Endothelial cell (in vitro differentiated cells): Measurements from ENCODE around the gene HCFC2. TPM values are rescaled to one million over a fixed set of nuclear protein-coding genes. Genes with fewer than 3 reads are reported as not detected.
"Not testable (repeated sequence)": the region's sequence is repeated elsewhere in the genome, so short reads cannot be mapped to it uniquely, and the experiment has no call there.

ENCODE experiments used
- DNase-seq: peaks from one replicate; pipeline ENCODE4 v3.0.0; 2021; ENCODE audit warnings: low spot score
- H3K27ac Mint-ChIP-seq: one replicate; pipeline ENCODE4 v1.8.0; 2021; ENCODE audit warnings: mixed read lengths, inconsistent platforms; ENCODE audit not compliant: unreplicated experiment
- H3K27me3 Mint-ChIP-seq: one replicate; pipeline ENCODE4 v1.8.0; 2021; ENCODE audit warnings: mild to moderate bottlenecking, moderate library complexity, mixed read lengths, inconsistent platforms; ENCODE audit not compliant: unreplicated experiment
- H3K36me3 Mint-ChIP-seq: one replicate; pipeline ENCODE4 v1.8.0; 2021; ENCODE audit warnings: mild to moderate bottlenecking, low read depth, mixed read lengths, inconsistent platforms; ENCODE audit not compliant: unreplicated experiment
- H3K4me1 Mint-ChIP-seq: one replicate; pipeline ENCODE4 v1.8.0; 2021; ENCODE audit warnings: mild to moderate bottlenecking, mixed read lengths, inconsistent platforms; ENCODE audit not compliant: unreplicated experiment
- H3K4me3 Mint-ChIP-seq: one replicate; pipeline ENCODE4 v1.8.0; 2021; ENCODE audit warnings: mild to moderate bottlenecking, mixed read lengths, inconsistent platforms; ENCODE audit not compliant: unreplicated experiment
- H3K9me3 Mint-ChIP-seq: one replicate; pipeline ENCODE4 v1.8.0; 2021; ENCODE audit warnings: mixed read lengths, inconsistent platforms; ENCODE audit not compliant: unreplicated experiment
- CTCF ChIP-seq: fragments of 200-600 bp; sonication (generic); IDR thresholded peaks from one replicate; pipeline ENCODE4 v1.5.0; 2021; ENCODE audit warnings: antibody characterized with exemption; ENCODE audit not compliant: unreplicated experiment
- total RNA-seq: library from RNA; stranded (reverse); fragmentation: NEBNext Ultra II Directional; extraction: Animal tissue kit (Norgen Biotek cat#: 25700); gene quantifications from one replicate; pipeline ENCODE4 v1.2.1, GENCODE V29; 2021; ENCODE audit not compliant: unreplicated experiment

HCFC2 gene
- total RNA-seq, 1 donor from 2014 or later = 13.3 TPM

GRCh38 chr12:104025771-104026170 lies 38.6 kb upstream of the HCFC2 start:
- no peaks in the 10 kb centered on the region for H3K4me1 Mint-ChIP-seq

DNA sequence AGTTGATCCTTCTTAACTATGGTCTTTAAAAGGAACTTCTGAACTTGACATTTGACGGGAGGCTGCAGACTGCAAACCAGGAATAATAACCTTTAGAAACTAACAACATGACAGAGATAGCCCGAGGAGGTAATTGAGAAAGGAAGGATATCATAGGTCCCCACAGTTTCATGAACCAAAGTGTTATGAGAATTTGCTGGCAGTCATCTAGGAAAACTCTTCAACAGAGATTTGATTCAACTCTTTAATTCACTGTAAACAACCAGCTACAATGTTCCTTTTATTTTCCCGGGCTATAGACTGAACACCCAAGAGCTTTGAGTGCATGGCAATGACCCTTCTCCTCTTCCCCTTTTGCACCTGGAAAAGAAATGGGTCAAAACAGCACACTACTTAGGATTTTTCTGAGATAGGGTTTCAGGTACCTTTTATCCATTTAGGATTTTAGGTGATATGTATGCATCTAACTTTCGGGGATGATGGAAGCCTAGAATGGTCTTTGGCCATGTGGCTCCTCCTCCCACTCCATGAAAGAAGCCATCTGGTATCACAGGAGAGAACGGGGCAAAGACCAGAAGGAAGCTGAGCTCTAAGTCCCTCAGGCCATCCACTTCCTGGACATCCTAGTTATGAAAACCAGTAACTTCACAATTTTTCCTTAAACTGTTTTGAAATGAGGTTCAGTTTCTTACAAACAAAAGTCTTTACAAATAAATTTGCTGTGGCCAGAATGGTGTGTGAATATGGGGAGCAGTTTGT lies 37.3 kb upstream of the HCFC2 start:
- H3K4me1 Mint-ChIP-seq = no peaks in the 10 kb centered on the region
- no peak for TF ChIP-seq CTCF
- H3K27me3 Mint-ChIP-seq = no peaks in the 10 kb centered on the region
- no peak for DNase-seq
- no peak overlapping the region for H3K27ac Mint-ChIP-seq
- H3K9me3 Mint-ChIP-seq = no peaks in the 10 kb centered on the region
- no peaks in the 10 kb centered on the region for H3K36me3 Mint-ChIP-seq
- H3K4me3 Mint-ChIP-seq = no peak overlapping the region

More at GRCh38 chr12:104025771-104026170, 38.6 kb upstream of the HCFC2 start:
- H3K9me3 Mint-ChIP-seq = no peaks in the 10 kb centered on the region
- no peak overlapping the region for H3K4me3 Mint-ChIP-seq
- no peaks in the 10 kb centered on the region for H3K36me3 Mint-ChIP-seq
- no peak for DNase-seq
- no peak overlapping the region for H3K27ac Mint-ChIP-seq
- no peak for TF ChIP-seq CTCF
- no peaks in the 10 kb centered on the region for H3K27me3 Mint-ChIP-seq

DNA sequence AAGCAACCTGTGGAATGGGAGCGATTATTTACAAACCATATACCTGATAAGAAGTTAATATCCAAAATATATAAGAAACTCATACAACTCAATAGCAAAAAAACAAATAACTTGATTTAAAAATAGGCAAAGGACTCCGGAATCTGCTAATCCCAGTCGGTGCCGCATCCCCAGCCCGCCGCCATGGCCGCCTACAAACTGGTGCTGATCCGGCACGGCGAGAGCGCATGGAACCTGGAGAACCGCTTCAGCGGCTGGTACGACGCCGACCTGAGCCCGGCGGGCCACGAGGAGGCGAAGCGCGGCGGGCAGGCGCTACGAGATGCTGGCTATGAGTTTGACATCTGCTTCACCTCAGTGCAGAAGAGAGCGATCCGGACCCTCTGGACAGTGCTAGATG lies 33.7 kb upstream of the HCFC2 start:
- H3K9me3 Mint-ChIP-seq, H3K36me3 Mint-ChIP-seq, H3K27me3 Mint-ChIP-seq, H3K4me3 Mint-ChIP-seq, H3K4me1 Mint-ChIP-seq, H3K27ac Mint-ChIP-seq, DNase-seq: not testable (repeated sequence)

DNA sequence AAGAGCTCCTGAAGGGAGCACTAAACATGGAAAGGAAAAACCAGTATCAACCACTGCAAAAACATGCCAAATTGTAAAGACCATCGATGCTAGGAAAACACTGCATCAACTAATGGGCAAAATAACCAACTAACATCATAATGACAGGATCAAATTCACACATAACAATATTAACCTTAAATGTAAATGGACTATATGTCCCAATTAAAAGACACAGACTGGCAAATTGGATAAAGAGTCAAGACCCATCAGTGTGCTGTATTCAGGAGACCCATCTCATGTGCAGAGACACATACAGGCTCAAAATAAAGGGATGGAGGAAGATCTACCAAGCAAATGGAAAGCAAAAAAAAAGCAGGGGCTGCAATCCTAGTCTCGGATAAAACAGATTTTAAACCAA lies 28.2 kb upstream of the HCFC2 start:
- not testable (repeated sequence) for DNase-seq, H3K4me3 Mint-ChIP-seq, H3K27ac Mint-ChIP-seq, H3K27me3 Mint-ChIP-seq, H3K4me1 Mint-ChIP-seq, H3K9me3 Mint-ChIP-seq, H3K36me3 Mint-ChIP-seq

GRCh38 chr12:104039769-104040168 lies 24.6 kb upstream of the HCFC2 start:
- H3K27ac Mint-ChIP-seq, DNase-seq, H3K27me3 Mint-ChIP-seq, H3K4me3 Mint-ChIP-seq, H3K9me3 Mint-ChIP-seq, H3K36me3 Mint-ChIP-seq, H3K4me1 Mint-ChIP-seq: not testable (repeated sequence)

DNA sequence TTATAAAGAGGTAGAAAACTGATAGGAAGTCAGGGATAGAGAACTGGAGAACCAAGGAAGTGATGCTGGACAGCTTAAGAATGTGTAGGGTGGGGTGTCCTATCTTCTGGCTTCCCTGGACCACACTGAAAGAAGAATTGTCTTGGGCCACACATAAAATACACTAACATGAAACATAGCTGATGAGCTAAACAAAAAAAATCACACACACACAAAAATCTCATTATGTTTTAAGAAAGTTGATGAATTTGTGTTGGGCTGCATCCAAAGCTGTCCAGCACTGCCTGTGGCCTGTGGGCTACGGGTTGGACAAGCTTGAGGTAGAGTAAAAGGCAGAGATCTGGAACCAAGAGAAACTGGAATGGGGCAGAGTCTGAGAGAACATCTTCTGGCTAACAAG lies 21.8 kb upstream of the HCFC2 start:
- no peak for TF ChIP-seq CTCF
- no peaks in the 10 kb centered on the region for H3K4me1 Mint-ChIP-seq
- H3K9me3 Mint-ChIP-seq = no peaks in the 10 kb centered on the region
- no peak for DNase-seq
- H3K27ac Mint-ChIP-seq = no peak overlapping the region
- H3K4me3 Mint-ChIP-seq = no peak overlapping the region
- no peaks in the 10 kb centered on the region for H3K36me3 Mint-ChIP-seq
- H3K27me3 Mint-ChIP-seq = peaks cover 2% of the 10 kb centered on the region
